ENCODE measurements around the gene GPR85. TPM values are rescaled to one million over a fixed set of nuclear protein-coding genes. Genes with fewer than 3 reads are reported as not detected.

The GPR85 gene
- total RNA-seq, 1 experiment from 2014 or later: not detected

DNA sequence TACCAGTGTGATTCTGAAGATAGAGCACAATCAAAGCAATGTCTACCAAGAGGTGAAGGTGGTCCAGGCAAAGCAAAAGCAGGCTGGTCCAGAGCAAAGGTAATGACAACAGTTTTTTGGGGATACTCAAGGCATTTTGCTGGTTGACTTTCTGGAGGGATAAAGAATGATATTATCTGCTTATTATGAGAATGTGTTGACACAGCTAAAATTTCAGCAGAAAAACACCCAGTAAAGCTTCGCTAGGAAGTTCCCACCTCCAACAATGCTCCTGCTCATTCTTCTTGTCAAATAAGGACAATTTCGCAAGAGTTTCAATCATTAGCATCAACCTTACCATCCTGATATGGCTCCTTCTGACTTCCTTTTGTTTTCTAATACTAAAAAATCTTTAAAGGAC lies 24.1 kb downstream of the GPR85 start:
- in situ Hi-C loops (cut with HindIII; ENCODE audit: low pct_unique_long_range_greater_than_20kb, low sequenced_read_pairs): no loop called here
- H3K27me3 ChIP-seq (ENCODE audit: control insufficient read depth, insufficient read depth, low read length): no peaks in the 10 kb centered on the region
- H3K36me3 ChIP-seq (ENCODE audit: control insufficient read depth, insufficient read depth, low read length): no peaks in the 10 kb centered on the region
- CTCF ChIA-PET: no interaction called here
- H3K4me3 ChIP-seq (ENCODE audit: low read depth in 2 of 2, low read length in 2 of 2): no peak overlapping the region
- no peaks in the 10 kb centered on the region for H3K4me1 ChIP-seq (ENCODE audit: control insufficient read depth, insufficient read depth, low read length)
- no peak for DNase-seq (ENCODE audit: low read depth, low spot score)
- H3K9me3 ChIP-seq (ENCODE audit: control insufficient read depth, insufficient read depth, low read depth, low read length): no peaks in the 10 kb centered on the region
- H3K27ac ChIP-seq (ENCODE audit: low read length): no peak overlapping the region
- no peak for ATAC-seq
- no TSS peak for BruUV-seq (replicated peaks)
- POLR2A ChIA-PET: no interaction called here
- TF ChIP-seq TCF7L2 (IDR thresholded peaks at IDR 0.05; ENCODE audit: low read depth, low read length) (no peak), SIN3A (IDR thresholded peaks at IDR 0.05; ENCODE audit: borderline replicate concordance, insufficient read depth, low read depth, low read length) (no peak), POLR2AphosphoS5 (IDR thresholded peaks at IDR 0.05; ENCODE audit: low read depth, low read length) (no peak)
- TF ChIP-seq, protein P1, sequence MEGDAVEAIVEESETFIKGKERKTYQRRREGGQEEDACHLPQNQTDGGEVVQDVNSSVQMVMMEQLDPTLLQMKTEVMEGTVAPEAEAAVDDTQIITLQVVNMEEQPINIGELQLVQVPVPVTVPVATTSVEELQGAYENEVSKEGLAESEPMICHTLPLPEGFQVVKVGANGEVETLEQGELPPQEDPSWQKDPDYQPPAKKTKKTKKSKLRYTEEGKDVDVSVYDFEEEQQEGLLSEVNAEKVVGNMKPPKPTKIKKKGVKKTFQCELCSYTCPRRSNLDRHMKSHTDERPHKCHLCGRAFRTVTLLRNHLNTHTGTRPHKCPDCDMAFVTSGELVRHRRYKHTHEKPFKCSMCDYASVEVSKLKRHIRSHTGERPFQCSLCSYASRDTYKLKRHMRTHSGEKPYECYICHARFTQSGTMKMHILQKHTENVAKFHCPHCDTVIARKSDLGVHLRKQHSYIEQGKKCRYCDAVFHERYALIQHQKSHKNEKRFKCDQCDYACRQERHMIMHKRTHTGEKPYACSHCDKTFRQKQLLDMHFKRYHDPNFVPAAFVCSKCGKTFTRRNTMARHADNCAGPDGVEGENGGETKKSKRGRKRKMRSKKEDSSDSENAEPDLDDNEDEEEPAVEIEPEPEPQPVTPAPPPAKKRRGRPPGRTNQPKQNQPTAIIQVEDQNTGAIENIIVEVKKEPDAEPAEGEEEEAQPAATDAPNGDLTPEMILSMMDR (IDR thresholded peaks at IDR 0.05): no peak
- TF ChIP-seq, protein P2, sequence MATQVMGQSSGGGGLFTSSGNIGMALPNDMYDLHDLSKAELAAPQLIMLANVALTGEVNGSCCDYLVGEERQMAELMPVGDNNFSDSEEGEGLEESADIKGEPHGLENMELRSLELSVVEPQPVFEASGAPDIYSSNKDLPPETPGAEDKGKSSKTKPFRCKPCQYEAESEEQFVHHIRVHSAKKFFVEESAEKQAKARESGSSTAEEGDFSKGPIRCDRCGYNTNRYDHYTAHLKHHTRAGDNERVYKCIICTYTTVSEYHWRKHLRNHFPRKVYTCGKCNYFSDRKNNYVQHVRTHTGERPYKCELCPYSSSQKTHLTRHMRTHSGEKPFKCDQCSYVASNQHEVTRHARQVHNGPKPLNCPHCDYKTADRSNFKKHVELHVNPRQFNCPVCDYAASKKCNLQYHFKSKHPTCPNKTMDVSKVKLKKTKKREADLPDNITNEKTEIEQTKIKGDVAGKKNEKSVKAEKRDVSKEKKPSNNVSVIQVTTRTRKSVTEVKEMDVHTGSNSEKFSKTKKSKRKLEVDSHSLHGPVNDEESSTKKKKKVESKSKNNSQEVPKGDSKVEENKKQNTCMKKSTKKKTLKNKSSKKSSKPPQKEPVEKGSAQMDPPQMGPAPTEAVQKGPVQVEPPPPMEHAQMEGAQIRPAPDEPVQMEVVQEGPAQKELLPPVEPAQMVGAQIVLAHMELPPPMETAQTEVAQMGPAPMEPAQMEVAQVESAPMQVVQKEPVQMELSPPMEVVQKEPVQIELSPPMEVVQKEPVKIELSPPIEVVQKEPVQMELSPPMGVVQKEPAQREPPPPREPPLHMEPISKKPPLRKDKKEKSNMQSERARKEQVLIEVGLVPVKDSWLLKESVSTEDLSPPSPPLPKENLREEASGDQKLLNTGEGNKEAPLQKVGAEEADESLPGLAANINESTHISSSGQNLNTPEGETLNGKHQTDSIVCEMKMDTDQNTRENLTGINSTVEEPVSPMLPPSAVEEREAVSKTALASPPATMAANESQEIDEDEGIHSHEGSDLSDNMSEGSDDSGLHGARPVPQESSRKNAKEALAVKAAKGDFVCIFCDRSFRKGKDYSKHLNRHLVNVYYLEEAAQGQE (IDR thresholded peaks at IDR 0.05; ENCODE audit: insufficient read depth in 1 of 2, low read depth in 2 of 2, low read length in 1 of 2): no peak
- intact Hi-C loops (cut with micrococcal nuclease; ENCODE audit: unreplicated experiment): no loop called here

DNA sequence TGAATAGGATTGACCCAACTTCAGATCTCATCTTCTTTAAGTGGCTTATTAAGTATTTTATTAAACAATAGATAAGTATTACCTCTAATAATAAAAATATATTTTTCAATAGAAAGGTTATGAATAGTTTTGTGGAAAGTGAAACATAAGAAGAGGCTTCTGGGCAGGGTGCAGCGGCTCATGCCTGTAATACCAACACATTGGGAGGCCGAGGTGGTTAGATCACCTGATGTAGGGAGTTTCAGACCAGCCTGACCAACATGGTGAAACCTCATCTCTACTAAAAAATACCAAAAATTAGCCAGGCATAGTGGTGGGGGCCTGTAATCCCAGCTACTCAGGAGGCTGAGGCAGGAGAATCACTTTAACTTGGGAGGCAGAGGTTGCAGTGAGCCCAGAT lies 26.5 kb downstream of the GPR85 start:
- intact Hi-C loops (cut with micrococcal nuclease; ENCODE audit: unreplicated experiment): no loop called here
- TF ChIP-seq, protein P2 (IDR thresholded peaks at IDR 0.05; ENCODE audit: insufficient read depth in 1 of 2, low read depth in 2 of 2, low read length in 1 of 2): no peak
- TF ChIP-seq TCF7L2 (IDR thresholded peaks at IDR 0.05; ENCODE audit: low read depth, low read length): no peak
- TF ChIP-seq, protein P1 (IDR thresholded peaks at IDR 0.05): no peak
- TF ChIP-seq POLR2AphosphoS5 (IDR thresholded peaks at IDR 0.05; ENCODE audit: low read depth, low read length): no peak
- no peak for TF ChIP-seq SIN3A (IDR thresholded peaks at IDR 0.05; ENCODE audit: borderline replicate concordance, insufficient read depth, low read depth, low read length)
- Histone ChIP-seq H3K36me3 (ENCODE audit: control insufficient read depth, insufficient read depth, low read length) (no peaks in the 10 kb centered on the region), H3K4me1 (ENCODE audit: control insufficient read depth, insufficient read depth, low read length) (no peaks in the 10 kb centered on the region), H3K27ac (ENCODE audit: low read length) (no peak overlapping the region), H3K9me3 (ENCODE audit: control insufficient read depth, insufficient read depth, low read depth, low read length) (no peaks in the 10 kb centered on the region), H3K4me3 (ENCODE audit: low read depth in 2 of 2, low read length in 2 of 2) (no peak overlapping the region), H3K27me3 (ENCODE audit: control insufficient read depth, insufficient read depth, low read length) (no peaks in the 10 kb centered on the region)
- in situ Hi-C loops (cut with HindIII; ENCODE audit: low pct_unique_long_range_greater_than_20kb, low sequenced_read_pairs): no loop called here
- CTCF ChIA-PET: no interaction called here
- no peak for ATAC-seq
- DNase-seq (ENCODE audit: low read depth, low spot score): no peak
- POLR2A ChIA-PET: no interaction called here
- no TSS peak for BruUV-seq (replicated peaks)

Measured in Panc1 (cell line).